Caco-2 (cell line): ENCODE results near the gene NOX4. TPM values are rescaled to one million over a fixed set of nuclear protein-coding genes. Genes with fewer than 3 reads are reported as not detected.

Experiments used
- BruUV-seq: library from RNA; stranded (reverse); fragments of 400-500 nt; replicated peaks from 2 replicates; lab custom pipeline; 2021; lab: Mats Ljungman, UMichigan
- CTCF ChIA-PET: fragments of 300-600 bp; sonication (Branson Sonifier 250); formaldehyde crosslinking; loops from one replicate; lab custom pipeline; 2022; ENCODE audit warnings: antibody characterized with exemption; lab: Charles Lee
- POLR2A ChIA-PET: fragments of 300-600 bp; sonication (Branson Sonifier 250); formaldehyde crosslinking; loops from one replicate; lab custom pipeline; 2022; ENCODE audit warnings: antibody characterized with exemption; lab: Charles Lee
- DNase-seq, 2 experiments: peaks; one replicate each; pipeline versions ENCODE4 v3.0.0 to v3.0.0-alpha.2; 2020 to 2022
- H3K27me3 ChIP-seq: replicated peaks from 2 replicates; pipeline ENCODE4 v1.6.0; 2011; ENCODE audit warnings: low read length; ENCODE audit not compliant: control insufficient read depth, insufficient read depth
- H3K36me3 ChIP-seq: 2 replicates; pipeline ENCODE4 v1.5.1; 2011; ENCODE audit warnings: low read length; ENCODE audit not compliant: control insufficient read depth, insufficient read depth
- H3K4me1 ChIP-seq: fragments of 250-450 bp; sonication (Bioruptor Pico); 2 replicates; pipeline ENCODE4 v1.5.1; 2020; ENCODE audit warnings: mild to moderate bottlenecking
- H3K4me3 ChIP-seq: 2 replicates; pipeline ENCODE4 v1.5.1; 2011; ENCODE audit warnings: low read depth, mild to moderate bottlenecking, control low read depth, low read length
- H3K9me3 ChIP-seq: fragments of 250-450 bp; sonication (Bioruptor Pico); 2 replicates; pipeline ENCODE4 v1.5.1; 2020; ENCODE audit warnings: mild to moderate bottlenecking, moderate library complexity
- H3K27ac Mint-ChIP-seq: one replicate; pipeline ENCODE4 v1.8.0; 2022; ENCODE audit warnings: mixed read lengths; ENCODE audit not compliant: unreplicated experiment
- H3K27me3 Mint-ChIP-seq: one replicate; pipeline ENCODE4 v1.8.0; 2022; ENCODE audit warnings: mixed read lengths; ENCODE audit not compliant: insufficient read depth, unreplicated experiment
- H3K36me3 Mint-ChIP-seq: one replicate; pipeline ENCODE4 v1.8.0; 2022; ENCODE audit warnings: mild to moderate bottlenecking, mixed read lengths; ENCODE audit not compliant: insufficient read depth, unreplicated experiment
- H3K4me1 Mint-ChIP-seq: one replicate; pipeline ENCODE4 v1.8.0; 2022; ENCODE audit warnings: low read depth, mixed read lengths; ENCODE audit not compliant: unreplicated experiment
- H3K4me3 Mint-ChIP-seq: one replicate; pipeline ENCODE4 v1.8.0; 2022; ENCODE audit warnings: mild to moderate bottlenecking, moderate library complexity, mixed read lengths; ENCODE audit not compliant: unreplicated experiment
- H3K9me3 Mint-ChIP-seq: one replicate; pipeline ENCODE4 v1.8.0; 2022; ENCODE audit warnings: mixed read lengths; ENCODE audit not compliant: unreplicated experiment
- CTCF ChIP-seq, 2 experiments: fragments of 200-600 bp in 1 of 2; IDR thresholded peaks; 1 replicate in 1 of 2; 2 replicates in 1 of 2; pipeline versions ENCODE4 v1.5.1 to v1.8.0; 2011 to 2022; ENCODE audit warnings: antibody characterized with exemption in 1 of 2, control low read depth in 1 of 2, inconsistent platforms in 1 of 2, low read depth in 1 of 2, low read length in 1 of 2, mild to moderate bottlenecking in 1 of 2, moderate library complexity in 1 of 2; ENCODE audit not compliant: insufficient read depth in 1 of 2, severe bottlenecking in 1 of 2, unreplicated experiment in 1 of 2
- intact Hi-C: fragments of 100-400 bp; cut with micrococcal nuclease; formaldehyde crosslinking; loops from one replicate; pipeline ENCODE4 v1.10.0; 2022; ENCODE audit not compliant: unreplicated experiment
- total RNA-seq: library from RNA; stranded (reverse); gene quantifications from 2 replicates; pipeline ENCODE4 v1.2.3, GENCODE V29; 2022

The NOX4 gene
- total RNA-seq, 1 experiment from 2014 or later: not detected

GRCh38 chr11:89279176-89279575, 212.0 kb downstream of the NOX4 start:
- Mint-ChIP-seq H3K4me1 (no peaks in the 10 kb centered on the region), H3K27ac (no peak overlapping the region), H3K27me3 (peaks cover 5% of the 10 kb centered on the region), H3K9me3 (no peaks in the 10 kb centered on the region), H3K36me3 (no peaks in the 10 kb centered on the region), H3K4me3 (no peak overlapping the region)
- Histone ChIP-seq H3K9me3 (no peaks in the 10 kb centered on the region), H3K4me1 (no peaks in the 10 kb centered on the region), H3K36me3 (no peaks in the 10 kb centered on the region), H3K27me3 (no peaks in the 10 kb centered on the region), H3K4me3 (no peak overlapping the region)
- no TSS peak for BruUV-seq
- no peak for TF ChIP-seq CTCF (IDR thresholded peaks at IDR 0.05; ENCODE audit: insufficient read depth in 1 of 2, low read depth in 1 of 2, low read length in 1 of 2, severe bottlenecking in 1 of 2, unreplicated experiment in 1 of 2)
- DNase-seq: no peak
- intact Hi-C loops: no loop called here
- POLR2A ChIA-PET: no interaction called here
- CTCF ChIA-PET: no interaction called here

GRCh38 chr11:89275966-89276365, 215.2 kb downstream of the NOX4 start:
- no peak for TF ChIP-seq CTCF (IDR thresholded peaks at IDR 0.05; ENCODE audit: insufficient read depth in 1 of 2, low read depth in 1 of 2, low read length in 1 of 2, severe bottlenecking in 1 of 2, unreplicated experiment in 1 of 2)
- ChIA-PET CTCF (no interaction called here), POLR2A (no interaction called here)
- H3K4me3 Mint-ChIP-seq: no peak overlapping the region
- peaks cover 5% of the 10 kb centered on the region for H3K27me3 Mint-ChIP-seq
- no peaks in the 10 kb centered on the region for H3K9me3 Mint-ChIP-seq
- intact Hi-C loops: no loop called here
- Histone ChIP-seq H3K4me3 (no peak overlapping the region), H3K9me3 (no peaks in the 10 kb centered on the region), H3K27me3 (no peaks in the 10 kb centered on the region), H3K4me1 (no peaks in the 10 kb centered on the region), H3K36me3 (no peaks in the 10 kb centered on the region)
- H3K27ac Mint-ChIP-seq: no peak overlapping the region
- H3K36me3 Mint-ChIP-seq: no peaks in the 10 kb centered on the region
- no TSS peak for BruUV-seq
- DNase-seq: no peak
- H3K4me1 Mint-ChIP-seq: no peaks in the 10 kb centered on the region

Other genes with a start within 250 kb of the NOX4 start
- gene TRIM77, start 218.9 kb upstream of the NOX4 start, total RNA-seq: not detected in 2 replicates